ENCODE measurements around the gene KCNH1. TPM values are rescaled to one million over a fixed set of nuclear protein-coding genes. Genes with fewer than 3 reads are reported as not detected.

Gene KCNH1
- total RNA-seq, 1 donor from 2014 or later, result 10.1 TPM

GRCh38 chr1:210758261-210758660, 375.7 kb downstream of the KCNH1 start:
- H3K4me3 ChIP-seq (ENCODE audit: low read depth, low read length), result no peak overlapping the region
- TF ChIP-seq, protein P1, sequence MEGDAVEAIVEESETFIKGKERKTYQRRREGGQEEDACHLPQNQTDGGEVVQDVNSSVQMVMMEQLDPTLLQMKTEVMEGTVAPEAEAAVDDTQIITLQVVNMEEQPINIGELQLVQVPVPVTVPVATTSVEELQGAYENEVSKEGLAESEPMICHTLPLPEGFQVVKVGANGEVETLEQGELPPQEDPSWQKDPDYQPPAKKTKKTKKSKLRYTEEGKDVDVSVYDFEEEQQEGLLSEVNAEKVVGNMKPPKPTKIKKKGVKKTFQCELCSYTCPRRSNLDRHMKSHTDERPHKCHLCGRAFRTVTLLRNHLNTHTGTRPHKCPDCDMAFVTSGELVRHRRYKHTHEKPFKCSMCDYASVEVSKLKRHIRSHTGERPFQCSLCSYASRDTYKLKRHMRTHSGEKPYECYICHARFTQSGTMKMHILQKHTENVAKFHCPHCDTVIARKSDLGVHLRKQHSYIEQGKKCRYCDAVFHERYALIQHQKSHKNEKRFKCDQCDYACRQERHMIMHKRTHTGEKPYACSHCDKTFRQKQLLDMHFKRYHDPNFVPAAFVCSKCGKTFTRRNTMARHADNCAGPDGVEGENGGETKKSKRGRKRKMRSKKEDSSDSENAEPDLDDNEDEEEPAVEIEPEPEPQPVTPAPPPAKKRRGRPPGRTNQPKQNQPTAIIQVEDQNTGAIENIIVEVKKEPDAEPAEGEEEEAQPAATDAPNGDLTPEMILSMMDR (conservative IDR thresholded peaks at IDR 0.05; ENCODE audit: low read depth, low read length), result no peak
- DNase-seq (ENCODE audit: low read depth), result no peak

- DNase-seq (ENCODE audit: low read depth), result no peak
- TF ChIP-seq, protein P1 (conservative IDR thresholded peaks at IDR 0.05; ENCODE audit: low read depth, low read length), result no peak
- H3K4me3 ChIP-seq (ENCODE audit: low read depth, low read length), result no peak overlapping the region
Measured at GRCh38 chr1:210757677-210758076, 376.3 kb downstream of the KCNH1 start.

DNA sequence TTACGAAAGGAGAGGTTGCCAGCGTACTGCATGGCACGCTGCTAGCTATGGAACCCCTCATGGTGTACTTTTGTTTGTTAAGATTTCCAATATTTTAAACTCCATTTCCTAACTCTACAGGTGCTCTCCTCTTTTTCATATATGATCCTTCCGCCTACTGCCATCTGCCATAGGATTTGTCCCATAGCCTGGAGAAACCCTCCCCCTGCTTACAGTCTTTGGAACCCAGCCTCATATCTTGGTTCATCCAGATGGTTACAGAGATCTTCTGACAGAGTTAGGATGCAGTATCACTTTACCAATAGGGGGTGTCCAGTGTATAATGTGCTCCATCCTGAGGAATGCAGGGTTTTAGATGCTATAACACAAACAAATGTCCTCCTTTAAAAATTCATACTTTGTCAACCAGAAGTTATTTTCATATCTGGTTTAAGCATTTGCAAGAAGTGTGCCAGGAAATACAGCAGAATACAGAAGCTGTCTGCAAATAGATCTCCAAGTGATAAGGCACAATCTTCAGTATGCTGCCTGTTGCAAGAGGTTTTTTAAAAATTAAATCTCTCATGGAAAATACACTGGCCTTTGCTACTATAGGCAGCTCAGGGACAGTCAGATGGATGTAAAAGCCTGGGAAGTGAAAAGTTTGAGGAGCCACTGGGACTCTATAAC, 377.8 kb downstream of the KCNH1 start:
- DNase-seq (ENCODE audit: low read depth), result no peak
- H3K4me3 ChIP-seq (ENCODE audit: low read depth, low read length), result no peak overlapping the region
- TF ChIP-seq, protein P1 (conservative IDR thresholded peaks at IDR 0.05; ENCODE audit: low read depth, low read length), result no peak

- no peak for DNase-seq (ENCODE audit: low read depth)
- H3K4me3 ChIP-seq (ENCODE audit: low read depth, low read length), result no peak overlapping the region
- TF ChIP-seq, protein P1 (conservative IDR thresholded peaks at IDR 0.05; ENCODE audit: low read depth, low read length), result no peak
Measured at GRCh38 chr1:210754878-210755665, 378.9 kb downstream of the KCNH1 start.

DNA sequence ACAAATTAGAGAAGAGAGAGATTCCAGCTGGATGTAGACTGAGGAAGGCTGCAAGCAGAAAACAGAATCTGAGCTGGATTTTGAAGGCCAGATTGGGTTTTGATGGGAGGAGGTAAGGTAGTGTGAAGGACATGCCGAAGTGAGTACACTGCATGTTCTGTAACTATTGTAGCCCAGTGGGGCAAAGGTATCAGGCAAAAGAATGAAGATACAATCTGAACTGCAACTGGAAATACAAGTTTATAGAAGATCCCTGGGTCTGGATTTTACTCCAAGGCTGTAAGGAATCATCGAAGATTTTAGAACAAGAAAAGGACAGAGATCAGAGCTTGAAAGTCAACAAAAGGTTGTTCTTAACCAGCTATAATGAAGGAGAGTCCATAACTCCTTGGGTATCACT, 382.0 kb downstream of the KCNH1 start:
- TF ChIP-seq, protein P1 (conservative IDR thresholded peaks at IDR 0.05; ENCODE audit: low read depth, low read length), result no peak
- DNase-seq (ENCODE audit: low read depth), result no peak
- H3K4me3 ChIP-seq (ENCODE audit: low read depth, low read length), result no peak overlapping the region

- no peak for DNase-seq (ENCODE audit: low read depth)
- TF ChIP-seq, protein P1 (conservative IDR thresholded peaks at IDR 0.05; ENCODE audit: low read depth, low read length), result no peak
- H3K4me3 ChIP-seq (ENCODE audit: low read depth, low read length), result no peak overlapping the region
Measured at GRCh38 chr1:210750468-210750867, 383.5 kb downstream of the KCNH1 start.

Measured in epithelial cell of proximal tubule (primary cell).